ENCODE results near the gene IFT20. TPM values are rescaled to one million over a fixed set of nuclear protein-coding genes. Genes with fewer than 3 reads are reported as not detected.

Gene IFT20
- total RNA-seq, 4 donors from 2014 or later: 22.6 to 40.8 (median 26.7) TPM

- WGBS, 2 donors: 0 to 1% methylated on average over 33 to 47 of the region's 80 CpGs
- peak; percentile 94 to 99 for DNase-seq (ENCODE audit: low spot score in 2 of 2)
- TF ChIP-seq CTCF (IDR thresholded peaks at IDR 0.05) (no peak), POLR2A (IDR thresholded peaks at IDR 0.05) (peak in 1 of 2 donors; percentile 73)
- intact Hi-C loops (cut with DNase I; ENCODE audit: low total_unique reads): no loop called here
- H3K4me3 ChIP-seq (ENCODE audit: low read depth, poor library complexity, severe bottlenecking): peak within 1 kb of the TSS; percentile 98
These were observed 22.0 kb upstream of the IFT20 start, which contains the start of gene POLDIP2 for GRCh38 chr17:28357061-28357900. Gene POLDIP2, minus strand, starts transcription at chr17:28357527. Its CDS starts 79 bp downstream, at chr17:28357448.

DNA sequence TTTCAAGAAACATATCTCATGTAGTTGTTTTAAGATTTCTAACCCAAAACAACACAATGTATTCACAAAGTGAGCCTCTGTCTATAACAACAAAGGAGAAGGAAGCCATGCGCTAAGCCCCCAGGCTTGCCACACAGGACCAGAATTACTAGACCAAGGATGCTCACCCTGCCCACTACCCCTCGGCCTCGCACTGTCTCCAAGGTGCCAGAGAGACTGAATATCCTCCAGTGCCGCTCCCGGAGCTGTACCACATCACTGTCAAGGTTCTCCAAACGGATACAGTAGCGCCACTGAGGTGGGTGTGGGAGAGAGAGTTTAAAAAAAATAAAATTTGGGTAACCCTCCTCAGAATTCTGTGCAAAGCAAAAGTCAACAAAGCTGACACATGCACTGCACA, 15.0 kb upstream of the IFT20 start:
- no peak overlapping the region for H3K4me3 ChIP-seq (ENCODE audit: low read depth, poor library complexity, severe bottlenecking)
- TF ChIP-seq CTCF (IDR thresholded peaks at IDR 0.05) (no peak), POLR2A (IDR thresholded peaks at IDR 0.05) (no peak)
- WGBS, 2 donors: 95 to 97% methylated on average over 7 of the region's 7 CpGs
- no peak for DNase-seq (ENCODE audit: low spot score in 2 of 2)
- intact Hi-C loops (cut with DNase I; ENCODE audit: low total_unique reads): no loop called here

GRCh38 chr17:28348979-28349378, 13.7 kb upstream of the IFT20 start:
- no peak overlapping the region for H3K4me3 ChIP-seq (ENCODE audit: low read depth, poor library complexity, severe bottlenecking)
- no peak for DNase-seq (ENCODE audit: low spot score in 2 of 2)
- TF ChIP-seq CTCF (IDR thresholded peaks at IDR 0.05) (no peak), POLR2A (IDR thresholded peaks at IDR 0.05) (no peak)
- intact Hi-C loops (cut with DNase I; ENCODE audit: low total_unique reads): no loop called here
- 59 to 60% methylated on average over 3 of the region's 3 CpGs for WGBS, 2 donors

DNA sequence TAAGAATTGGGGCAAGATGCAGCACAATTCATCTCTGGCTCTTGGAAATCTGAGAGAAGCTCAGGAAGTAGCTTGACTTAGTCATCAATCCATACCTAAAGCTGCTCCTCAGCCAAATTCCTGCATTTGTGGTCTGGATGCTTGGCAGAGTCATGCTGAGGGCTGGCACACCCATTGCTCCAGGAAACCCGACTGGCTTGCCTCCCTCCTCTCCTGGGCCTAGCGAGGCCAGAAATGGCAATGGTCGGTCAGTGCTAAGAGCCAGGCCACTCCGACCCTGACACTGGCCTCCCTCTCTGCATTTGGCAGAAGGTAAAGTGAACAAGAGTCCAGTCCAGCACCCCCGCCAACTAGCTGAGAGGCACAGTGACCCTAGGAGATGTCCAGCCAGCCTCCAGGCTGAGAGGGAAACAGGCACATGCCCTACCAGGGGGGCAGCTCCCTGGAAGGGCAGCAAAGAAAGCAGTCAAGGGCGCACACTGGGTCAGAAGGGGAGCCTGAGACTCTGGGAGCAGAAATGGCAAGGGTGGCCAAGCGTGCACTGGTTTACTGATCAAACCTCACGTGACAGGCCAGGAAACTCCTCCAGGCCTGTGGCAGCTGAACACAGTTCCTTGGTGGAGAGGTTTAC, 12.1 kb upstream of the IFT20 start:
- no peak overlapping the region for H3K4me3 ChIP-seq (ENCODE audit: low read depth, poor library complexity, severe bottlenecking)
- TF ChIP-seq POLR2A (IDR thresholded peaks at IDR 0.05) (no peak), CTCF (IDR thresholded peaks at IDR 0.05) (no peak)
- no peak for DNase-seq (ENCODE audit: low spot score in 2 of 2)
- intact Hi-C loops (cut with DNase I; ENCODE audit: low total_unique reads): no loop called here
- 76 to 77% methylated on average over 8 of the region's 8 CpGs for WGBS, 2 donors

- intact Hi-C loops (cut with DNase I; ENCODE audit: low total_unique reads): no loop called here
- no peak overlapping the region for H3K4me3 ChIP-seq (ENCODE audit: low read depth, poor library complexity, severe bottlenecking)
- 59 to 70% methylated on average over 7 of the region's 7 CpGs for WGBS, 2 donors
- no peak for DNase-seq (ENCODE audit: low spot score in 2 of 2)
- TF ChIP-seq POLR2A (IDR thresholded peaks at IDR 0.05): no peak
- no peak for TF ChIP-seq CTCF (IDR thresholded peaks at IDR 0.05)
These were observed 11.5 kb upstream of the IFT20 start for GRCh38 chr17:28346746-28347246.

Data from lower leg skin (tissue), 4 donors.